HCT116 (cell line): ENCODE results near the gene ATP1A2. TPM values are rescaled to one million over a fixed set of nuclear protein-coding genes. Genes with fewer than 3 reads are reported as not detected.

Experiments used
- ATAC-seq: fragments of 200-7000 bp; cut with Tn5 transposase; 2 replicates; pipeline ENCODE4 v1.9.1; 2020; ENCODE audit warnings: mild to moderate bottlenecking, moderate library complexity
- BruUV-seq: library from RNA; stranded (reverse); fragments of 400-500 nt; replicated peaks from 2 replicates; lab custom pipeline; 2021; lab: Mats Ljungman, UMichigan
- CTCF ChIA-PET: fragments of 300-600 bp; sonication (Branson Sonifier 250); formaldehyde crosslinking; loops from one replicate; lab custom pipeline; 2021; ENCODE audit warnings: antibody characterized with exemption; lab: Charles Lee
- POLR2A ChIA-PET: fragments of 300-600, 350-600 bp; sonication (Branson Sonifier 250); formaldehyde crosslinking; loops from one replicate; lab custom pipeline; 2021; ENCODE audit warnings: antibody characterized with exemption; lab: Charles Lee
- RAD21 ChIA-PET, 2 experiments: fragments of 300-600 bp; sonication (Branson Sonifier 250); formaldehyde crosslinking; loops; one replicate each; lab custom pipeline; 2023; ENCODE audit warnings: low total read pairs in 2 of 2; ENCODE audit not compliant: uncharacterized antibody in 2 of 2, unreplicated experiment in 2 of 2, low non-redundant PET in 1 of 2; lab: Charles Lee
- DNase-seq: peaks from one replicate; pipeline ENCODE4 v3.0.0-alpha.2; 2010; ENCODE audit warnings: low read depth, low spot score
- H2AFZ ChIP-seq: fragments of 200-600 bp; shearing (Covaris generic), sonication (generic); 2 replicates; pipeline ENCODE4 v1.6.1; 2017; ENCODE audit warnings: low read depth, mixed run types, mixed read lengths, antibody characterized with exemption, low read length; ENCODE audit not compliant: poor library complexity, severe bottlenecking
- H3K27ac ChIP-seq: 2 replicates; pipeline ENCODE4 v1.5.1; 2012; ENCODE audit warnings: low read depth, low read length
- H3K27me3 ChIP-seq: fragments of 200-600 bp; sonication (generic); 2 replicates; pipeline ENCODE4 v1.6.1; 2016; ENCODE audit warnings: mixed run types, low read length, mixed read lengths; ENCODE audit not compliant: insufficient read depth
- H3K36me3 ChIP-seq, 2 experiments: fragments of 200-500 bp in 1 of 2; fragments of 200-600 bp in 1 of 2; sonication (Bioruptor generic) in 1 of 2; sonication (generic) in 1 of 2; 2 replicates each; pipeline versions ENCODE4 v1.5.1 to v1.6.1; 2014 to 2016; ENCODE audit warnings: low read length in 2 of 2, inconsistent platforms in 1 of 2, mixed read lengths in 1 of 2, mixed run types in 1 of 2; ENCODE audit not compliant: insufficient read depth in 2 of 2, control insufficient read depth in 1 of 2
- H3K4me1 ChIP-seq, 2 experiments: fragments of 200-600 bp in 1 of 2; sonication (generic) in 1 of 2; 2 replicates each; pipeline versions ENCODE4 v1.5.1 to v1.6.1; 2012 to 2017; ENCODE audit warnings: low read length in 2 of 2, inconsistent platforms in 1 of 2, mild to moderate bottlenecking in 1 of 2, mixed read lengths in 1 of 2, mixed run types in 1 of 2, moderate library complexity in 1 of 2; ENCODE audit not compliant: insufficient read depth in 2 of 2, control insufficient read depth in 1 of 2
- H3K4me2 ChIP-seq: fragments of 200-600 bp; sonication (generic); 2 replicates; pipeline ENCODE4 v1.6.1; 2017; ENCODE audit warnings: mixed run types, low read length, mixed read lengths
- H3K4me3 ChIP-seq, 2 experiments: fragments of 200-600 bp in 1 of 2; sonication (generic) in 1 of 2; replicated peaks in 1 of 2; 2 replicates each; pipeline ENCODE4 v1.5.1; 2011 to 2016; ENCODE audit warnings: low read length in 2 of 2, control low read depth in 1 of 2, low read depth in 1 of 2, mild to moderate bottlenecking in 1 of 2, mixed read lengths in 1 of 2, mixed run types in 1 of 2
- H3K79me2 ChIP-seq: fragments of 200-600 bp; sonication (generic); 2 replicates; pipeline ENCODE4 v1.6.1; 2017; ENCODE audit warnings: mild to moderate bottlenecking, mixed run types, low read length, moderate library complexity, mixed read lengths; ENCODE audit not compliant: insufficient read depth
- H3K9ac ChIP-seq: fragments of 200-600 bp; sonication (generic); 2 replicates; pipeline ENCODE4 v1.6.1; 2016; ENCODE audit warnings: low read length, mixed read lengths
- H3K9me2 ChIP-seq: fragments of 200-600 bp; sonication (generic), shearing (Covaris generic); 2 replicates; pipeline ENCODE4 v1.6.1; 2017; ENCODE audit warnings: mixed run types, mild to moderate bottlenecking, moderate library complexity; ENCODE audit not compliant: insufficient read depth
- H3K9me3 ChIP-seq, 2 experiments: fragments of 200-500 bp in 1 of 2; fragments of 200-600 bp in 1 of 2; sonication (Bioruptor generic) in 1 of 2; sonication (generic) in 1 of 2; 2 replicates each; pipeline ENCODE4 v1.6.1; 2014 to 2017; ENCODE audit warnings: low read length in 2 of 2, mixed read lengths in 2 of 2, inconsistent platforms in 1 of 2, low read depth in 1 of 2, mild to moderate bottlenecking in 1 of 2, mixed run types in 1 of 2, moderate library complexity in 1 of 2; ENCODE audit not compliant: control insufficient read depth in 1 of 2, insufficient read depth in 1 of 2
- H4K20me1 ChIP-seq: fragments of 200-600 bp; sonication (generic), shearing (Covaris generic); 2 replicates; pipeline ENCODE4 v1.6.1; 2017; ENCODE audit warnings: mixed run types, mild to moderate bottlenecking, moderate library complexity; ENCODE audit not compliant: insufficient read depth
- EGR1 ChIP-seq: IDR thresholded peaks from 2 replicates; pipeline ENCODE4 v1.6.1; 2012; ENCODE audit warnings: low read depth
- ELF1 ChIP-seq: IDR thresholded peaks from 2 replicates; pipeline ENCODE4 v1.6.1; 2012; ENCODE audit warnings: low read depth, borderline replicate concordance
- SIN3A ChIP-seq: IDR thresholded peaks from 2 replicates; pipeline ENCODE4 v1.6.1; 2012; ENCODE audit warnings: low read depth
- SP1 ChIP-seq: IDR thresholded peaks from 2 replicates; pipeline ENCODE4 v1.6.1; 2012; ENCODE audit warnings: low read depth
- intact Hi-C: fragments of 100-400 bp; cut with micrococcal nuclease; formaldehyde crosslinking; loops from 2 replicates; pipeline ENCODE4 v1.10.0; 2022
- total RNA-seq: library from RNA; stranded (reverse); gene quantifications from one replicate; pipeline ENCODE4 v1.2.1, GENCODE V29; 2021; ENCODE audit not compliant: unreplicated experiment
- TF ChIP-seq, protein P1 (sequence below): IDR thresholded peaks from 2 replicates; pipeline ENCODE4 v1.6.1; 2012

The ATP1A2 gene
- total RNA-seq, 1 experiment from 2014 or later, result not detected

DNA sequence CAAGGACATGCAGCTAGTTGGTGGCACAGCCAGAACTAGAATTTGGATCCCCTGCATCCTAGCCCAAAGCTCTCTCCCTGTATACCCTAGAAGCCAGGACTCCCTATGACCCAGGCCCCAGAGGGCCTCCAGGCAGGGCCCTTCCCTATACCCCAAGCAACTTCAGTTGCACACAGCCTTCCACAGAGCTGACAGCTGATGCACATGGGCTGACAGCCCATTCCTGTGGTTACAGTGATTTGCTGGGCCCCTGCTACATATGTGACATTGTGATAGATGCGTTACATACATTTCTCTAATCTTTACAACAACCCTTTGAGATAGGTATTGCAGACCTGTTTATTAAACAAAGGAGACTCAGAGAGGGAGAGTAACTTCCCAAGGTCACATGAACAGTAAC is 5.8 kb downstream of the ATP1A2 start:
- ATAC-seq (no peak), DNase-seq (no peak)
- Histone ChIP-seq H3K79me2 (no peaks in the 10 kb centered on the region), H3K9me3 (no peaks in the 10 kb centered on the region), H3K27me3 (no peaks in the 10 kb centered on the region), H3K9me2 (0 out of 2 replicates have a peak, but pooled peaks cover 2% of the 10 kb centered on the region), H4K20me1 (no peaks in the 10 kb centered on the region), H3K4me2 (no peak overlapping the region), H3K4me3 (no peak overlapping the region), H3K27ac (no peak overlapping the region), H2AFZ (no peak overlapping the region), H3K9ac (no peak overlapping the region), H3K36me3 (no peaks in the 10 kb centered on the region), H3K4me1 (peaks cover 15 to 29% of the 10 kb centered on the region in 2 experiments)
- BruUV-seq, result no TSS peak
- no peak for TF ChIP-seq SIN3A
- TF ChIP-seq SP1, result no peak
- TF ChIP-seq, protein P1, sequence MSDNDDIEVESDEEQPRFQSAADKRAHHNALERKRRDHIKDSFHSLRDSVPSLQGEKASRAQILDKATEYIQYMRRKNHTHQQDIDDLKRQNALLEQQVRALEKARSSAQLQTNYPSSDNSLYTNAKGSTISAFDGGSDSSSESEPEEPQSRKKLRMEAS, result no peak
- intact Hi-C loops, result no loop called here
- ChIA-PET POLR2A (no interaction called here), RAD21 (no interaction called here), CTCF (interaction anchor here (1.0 kb wide), 1 partner anchor 12 kb away, joined by 3 read pairs; no protein-coding TSS in a partner anchor)

DNA sequence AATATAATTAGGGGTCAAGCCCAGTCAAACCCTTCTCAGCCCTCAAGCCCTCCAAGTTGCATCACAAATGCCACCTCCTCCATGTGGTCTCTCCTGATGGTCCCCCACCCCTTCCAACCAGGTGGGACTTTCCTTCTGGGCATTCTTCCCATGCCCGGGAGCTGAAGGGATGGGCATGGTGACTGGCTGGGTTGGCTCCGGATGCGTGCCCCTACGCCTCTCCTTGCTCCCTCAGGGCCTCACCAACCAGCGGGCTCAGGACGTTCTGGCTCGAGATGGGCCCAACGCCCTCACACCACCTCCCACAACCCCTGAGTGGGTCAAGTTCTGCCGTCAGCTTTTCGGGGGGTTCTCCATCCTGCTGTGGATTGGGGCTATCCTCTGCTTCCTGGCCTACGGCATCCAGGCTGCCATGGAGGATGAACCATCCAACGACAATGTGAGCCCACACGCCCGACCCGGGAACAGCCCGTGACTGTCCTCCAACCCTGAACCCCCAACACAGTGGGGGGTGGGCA is 7.5 kb downstream of the ATP1A2 start:
- H2AFZ ChIP-seq, result no peak overlapping the region
- H3K4me2 ChIP-seq, result no peak overlapping the region
- no peaks in the 10 kb centered on the region for H3K36me3 ChIP-seq
- H3K9me2 ChIP-seq, result 0 out of 2 replicates have a peak, but pooled peaks cover 2% of the 10 kb centered on the region
- H3K4me1 ChIP-seq, result peaks cover 15 to 28% of the 10 kb centered on the region in 2 experiments
- ChIA-PET CTCF (no interaction called here), POLR2A (no interaction called here), RAD21 (no interaction called here)
- H3K9ac ChIP-seq, result no peak overlapping the region
- TF ChIP-seq ELF1, result no peak
- TF ChIP-seq EGR1, result no peak
- H3K27ac ChIP-seq, result no peak overlapping the region
- no peak for DNase-seq
- BruUV-seq, result no TSS peak
- intact Hi-C loops, result no loop called here
- H3K9me3 ChIP-seq, result no peaks in the 10 kb centered on the region
- H3K79me2 ChIP-seq, result no peaks in the 10 kb centered on the region
- no peak overlapping the region for H3K4me3 ChIP-seq
- H3K27me3 ChIP-seq, result no peaks in the 10 kb centered on the region
- no peaks in the 10 kb centered on the region for H4K20me1 ChIP-seq
- ATAC-seq, result no peak
